Nephron (organoid): ENCODE measurements around the gene AMZ1.

Experiments used
- H3K27ac Mint-ChIP-seq, 3 experiments: 2 replicates each; pipeline ENCODE4 v1.8.0; 2020; ENCODE audit warnings: mixed read lengths in 3 of 3, mild to moderate bottlenecking in 2 of 3, moderate library complexity in 1 of 3
- H3K27me3 Mint-ChIP-seq: 2 replicates; pipeline ENCODE4 v1.8.0; 2021; ENCODE audit warnings: low read depth, mild to moderate bottlenecking, moderate library complexity, mixed read lengths
- H3K36me3 Mint-ChIP-seq: 2 replicates; pipeline ENCODE4 v1.8.0; 2020; ENCODE audit warnings: low read depth, mixed read lengths
- H3K4me1 Mint-ChIP-seq: 2 replicates; pipeline ENCODE4 v1.8.0; 2020; ENCODE audit warnings: mixed read lengths
- H3K4me3 Mint-ChIP-seq, 3 experiments: 2 replicates each; pipeline ENCODE4 v1.8.0; 2020; ENCODE audit warnings: mild to moderate bottlenecking in 3 of 3, mixed read lengths in 3 of 3, moderate library complexity in 2 of 3
- H3K9me3 Mint-ChIP-seq: 2 replicates; pipeline ENCODE4 v1.8.0; 2020; ENCODE audit warnings: mixed read lengths
- CTCF ChIP-seq, 3 experiments: fragments of 200-600 bp; sonication (generic); IDR thresholded peaks; one replicate each; pipeline ENCODE4 v1.5.0; 2021; ENCODE audit warnings: antibody characterized with exemption in 3 of 3; ENCODE audit not compliant: unreplicated experiment in 3 of 3

Gene AMZ1

GRCh38 chr7:2654059-2654458 lies 33.9 kb upstream of the AMZ1 start:
- Mint-ChIP-seq H3K9me3 (no peaks in the 10 kb centered on the region), H3K27ac (no peak overlapping the region), H3K36me3 (peaks cover 19% of the 10 kb centered on the region), H3K4me1 (no peaks in the 10 kb centered on the region), H3K4me3 (no peak overlapping the region), H3K27me3 (no peaks in the 10 kb centered on the region)
- TF ChIP-seq CTCF (IDR thresholded peaks at IDR 0.05; ENCODE audit: unreplicated experiment in 3 of 3) = no peak

- Mint-ChIP-seq H3K36me3 (peaks cover 12% of the 10 kb centered on the region), H3K27me3 (no peaks in the 10 kb centered on the region), H3K4me3 (no peak overlapping the region), H3K4me1 (no peaks in the 10 kb centered on the region), H3K27ac (no peak overlapping the region), H3K9me3 (no peaks in the 10 kb centered on the region)
- no peak for TF ChIP-seq CTCF (IDR thresholded peaks at IDR 0.05; ENCODE audit: unreplicated experiment in 3 of 3)
These were observed 32.0 kb upstream of the AMZ1 start for GRCh38 chr7:2655870-2656614.

- no peaks in the 10 kb centered on the region for H3K4me1 Mint-ChIP-seq
- no peak for TF ChIP-seq CTCF (IDR thresholded peaks at IDR 0.05; ENCODE audit: unreplicated experiment in 3 of 3)
- no peaks in the 10 kb centered on the region for H3K9me3 Mint-ChIP-seq
- H3K27me3 Mint-ChIP-seq = no peaks in the 10 kb centered on the region
- no peak overlapping the region for H3K4me3 Mint-ChIP-seq
- no peak overlapping the region for H3K27ac Mint-ChIP-seq
- peaks cover 11% of the 10 kb centered on the region for H3K36me3 Mint-ChIP-seq
These were observed 30.8 kb upstream of the AMZ1 start for GRCh38 chr7:2657208-2657607.

GRCh38 chr7:2657920-2658671 lies 29.9 kb upstream of the AMZ1 start:
- Mint-ChIP-seq H3K36me3 (peaks cover 6% of the 10 kb centered on the region), H3K4me3 (no peak overlapping the region), H3K4me1 (no peaks in the 10 kb centered on the region), H3K9me3 (no peaks in the 10 kb centered on the region), H3K27ac (no peak overlapping the region), H3K27me3 (no peaks in the 10 kb centered on the region)
- no peak for TF ChIP-seq CTCF (IDR thresholded peaks at IDR 0.05; ENCODE audit: unreplicated experiment in 3 of 3)

GRCh38 chr7:2658941-2659340 lies 29.1 kb upstream of the AMZ1 start:
- Mint-ChIP-seq H3K4me1 (no peaks in the 10 kb centered on the region), H3K9me3 (no peaks in the 10 kb centered on the region), H3K27me3 (no peaks in the 10 kb centered on the region), H3K36me3 (peaks cover 6% of the 10 kb centered on the region), H3K27ac (no peak overlapping the region), H3K4me3 (no peak overlapping the region)
- no peak for TF ChIP-seq CTCF (IDR thresholded peaks at IDR 0.05; ENCODE audit: unreplicated experiment in 3 of 3)
